A673 (cell line): Measurements from ENCODE around the gene ECD.

Experiments used
- CTCF ChIP-seq: fragments of 300-800, 200-600 bp; sonication (generic); conservative IDR thresholded peaks from 2 replicates; pipeline ENCODE4 v1.5.1; 2017; ENCODE audit warnings: low read depth, mild to moderate bottlenecking, antibody characterized with exemption, low read length, moderate library complexity, mixed read lengths
- EZH2 ChIP-seq: fragments of 200-600 bp; sonication (generic); IDR thresholded peaks from 2 replicates; pipeline ENCODE4 v1.6.1; 2017; ENCODE audit warnings: borderline replicate concordance, low read depth, mild to moderate bottlenecking, mixed read lengths, antibody characterized with exemption, low read length; ENCODE audit not compliant: poor library complexity, severe bottlenecking

GRCh38 chr10:73174148-73174925, 6.5 kb upstream of the ECD start:
- TF ChIP-seq CTCF: no peak
- no peak for TF ChIP-seq EZH2
